Esophagus squamous epithelium (tissue), 5 donors: ENCODE results near the gene HIPK3. TPM values are rescaled to one million over a fixed set of nuclear protein-coding genes. Genes with fewer than 3 reads are reported as not detected.

Source experiments
- DNase-seq: peaks from one replicate; lab custom pipeline; 2025; lab: John Stamatoyannopoulos, UW
- H3K27ac ChIP-seq, 4 donors: fragments of 200-600 bp; sonication (generic); one replicate each; pipeline ENCODE4 v1.5.1; 2016 to 2019; ENCODE audit warnings: mild to moderate bottlenecking in 1 of 4
- H3K27me3 ChIP-seq, 4 donors: fragments of 200-600 bp; sonication (generic); 1 replicate in 3 of 4; 2 replicates in 1 of 4; pipeline versions ENCODE4 v1.5.1 to v1.6.0; 2017 to 2021; ENCODE audit warnings: antibody characterized with exemption in 1 of 4
- H3K36me3 ChIP-seq, 3 donors: fragments of 200-600 bp; sonication (generic); one replicate each; pipeline ENCODE4 v1.5.1; 2016 to 2019
- H3K4me1 ChIP-seq, 3 donors: fragments of 200-600 bp; sonication (generic); one replicate each; pipeline ENCODE4 v1.5.1; 2017 to 2019
- H3K4me3 ChIP-seq, 4 donors: fragments of 200-600 bp; sonication (generic); 1 replicate in 3 of 4; 2 replicates in 1 of 4; pipeline ENCODE4 v1.5.1; 2016 to 2019; ENCODE audit warnings: mild to moderate bottlenecking in 2 of 4, moderate library complexity in 1 of 4
- H3K9me3 ChIP-seq, 3 donors: fragments of 200-600 bp; sonication (generic); one replicate each; pipeline ENCODE4 v1.5.1; 2016 to 2019
- CTCF ChIP-seq, 6 experiments: fragments of 450-650 bp in 4 of 6; fragments of 200-600 bp in 2 of 6; sonication (generic) in 2 of 6; IDR thresholded peaks; one replicate each; pipeline ENCODE4 v1.5.1; 2016 to 2019; ENCODE audit warnings: antibody characterized with exemption in 6 of 6, mild to moderate bottlenecking in 4 of 6, moderate library complexity in 4 of 6
- POLR2A ChIP-seq, 4 donors: fragments of 450-650 bp; IDR thresholded peaks; one replicate each; pipeline ENCODE4 v1.6.1; 2017; ENCODE audit warnings: antibody characterized with exemption in 4 of 4, mild to moderate bottlenecking in 4 of 4, moderate library complexity in 3 of 4
- WGBS, 2 donors: methylation state at CpG; one replicate each; pipeline ENCODE4 v1.1.5; 2018; 5-methylcytosine and 5-hydroxymethylcytosine counted together
- intact Hi-C: fragments of 100-400 bp; cut with DNase I; formaldehyde crosslinking; loops from one replicate; pipeline ENCODE4 v1.15.0; 2022
- total RNA-seq, 4 donors: library from RNA; depleted of rRNA; stranded (reverse); fragments of >200 nt; gene quantifications; one replicate each; pipeline ENCODE4 v1.1.0, GENCODE V29; 2016
- donor health status: DM: yes; HTN: yes; CAD: no.

HIPK3 gene
- total RNA-seq, 4 donors from 2014 or later: 43.8 to 169 (median 68.9) TPM

GRCh38 chr11:33325451-33325850, 68.3 kb downstream of the HIPK3 start:
- no peak for DNase-seq
- no peaks in the 10 kb centered on the region for H3K9me3 ChIP-seq
- H3K4me1 ChIP-seq: peaks cover 10 to 81% (median 10%) of the 10 kb centered on the region in 3 donors
- 73 to 82% methylated on average over 5 of the region's 5 CpGs for WGBS, 2 donors
- intact Hi-C loops: loop anchor here (5.0 kb wide), 1 partner anchor 163 kb away; the partner anchor contains the start of gene CSTF3
- H3K36me3 ChIP-seq: peaks cover 0 to 4% (median 0%) of the 10 kb centered on the region in 3 donors
- TF ChIP-seq CTCF (IDR thresholded peaks at IDR 0.05): no peak
- TF ChIP-seq POLR2A (IDR thresholded peaks at IDR 0.05): no peak
- H3K27ac ChIP-seq: no peak overlapping the region
- H3K4me3 ChIP-seq: no peak overlapping the region
- H3K27me3 ChIP-seq: no peaks in the 10 kb centered on the region

- Histone ChIP-seq H3K9me3 (no peaks in the 10 kb centered on the region), H3K36me3 (peaks cover 0 to 28% (median 0%) of the 10 kb centered on the region in 3 donors), H3K27ac (no peak overlapping the region), H3K4me1 (peaks cover 4 to 61% (median 6%) of the 10 kb centered on the region in 3 donors), H3K27me3 (no peaks in the 10 kb centered on the region), H3K4me3 (no peak overlapping the region)
- WGBS, 2 donors: 11 to 15% methylated on average over 4 of the region's 4 CpGs
- intact Hi-C loops: loop anchor here (5.0 kb wide), 1 partner anchor 168 kb away; the partner anchor contains the start of gene CSTF3
- TF ChIP-seq POLR2A (IDR thresholded peaks at IDR 0.05) (no peak), CTCF (IDR thresholded peaks at IDR 0.05) (peak in 5 of 6 experiments; percentile 47 to 77 (median 60))
- DNase-seq: no peak
Measured at GRCh38 chr11:33329705-33330329, 72.6 kb downstream of the HIPK3 start.

GRCh38 chr11:33333816-33334215, 76.6 kb downstream of the HIPK3 start:
- H3K4me1 ChIP-seq: peaks cover 0 to 26% (median 0%) of the 10 kb centered on the region in 3 donors
- H3K27me3 ChIP-seq: no peaks in the 10 kb centered on the region
- no peak overlapping the region for H3K27ac ChIP-seq
- H3K4me3 ChIP-seq: no peak overlapping the region
- intact Hi-C loops: no loop called here
- DNase-seq: no peak
- no peak for TF ChIP-seq POLR2A (IDR thresholded peaks at IDR 0.05)
- TF ChIP-seq CTCF (IDR thresholded peaks at IDR 0.05): no peak
- no peaks in the 10 kb centered on the region for H3K9me3 ChIP-seq
- WGBS, 2 donors: 75% methylated on average over 2 of the region's 2 CpGs
- H3K36me3 ChIP-seq: peaks cover 0 to 52% (median 0%) of the 10 kb centered on the region in 3 donors

- no peak overlapping the region for H3K4me3 ChIP-seq
- no peaks in the 10 kb centered on the region for H3K9me3 ChIP-seq
- DNase-seq: no peak
- H3K27ac ChIP-seq: no peak overlapping the region
- peaks cover 0 to 60% (median 3%) of the 10 kb centered on the region in 3 donors for H3K36me3 ChIP-seq
- H3K4me1 ChIP-seq: peaks cover 0 to 21% (median 0%) of the 10 kb centered on the region in 3 donors
- no peaks in the 10 kb centered on the region for H3K27me3 ChIP-seq
- intact Hi-C loops: no loop called here
- no peak for TF ChIP-seq POLR2A (IDR thresholded peaks at IDR 0.05)
- TF ChIP-seq CTCF (IDR thresholded peaks at IDR 0.05): no peak
- WGBS, 2 donors: 57 to 74% methylated on average over 3 of the region's 3 CpGs
Measured at GRCh38 chr11:33334627-33335026, 77.4 kb downstream of the HIPK3 start.

- DNase-seq: no peak
- peaks cover 3 to 78% (median 8%) of the 10 kb centered on the region in 3 donors for H3K36me3 ChIP-seq
- intact Hi-C loops: no loop called here
- no peaks in the 10 kb centered on the region for H3K27me3 ChIP-seq
- H3K9me3 ChIP-seq: no peaks in the 10 kb centered on the region
- WGBS, 2 donors: 64 to 83% methylated on average over 1 of the region's 1 CpG
- TF ChIP-seq CTCF (IDR thresholded peaks at IDR 0.05) (no peak), POLR2A (IDR thresholded peaks at IDR 0.05) (no peak)
- H3K4me3 ChIP-seq: no peak overlapping the region
- peaks cover 0 to 8% (median 0%) of the 10 kb centered on the region in 3 donors for H3K4me1 ChIP-seq
- no peak overlapping the region for H3K27ac ChIP-seq
Measured at GRCh38 chr11:33339247-33339646, 82.1 kb downstream of the HIPK3 start.
